ENCODE results near the gene TBL1X. TPM values are rescaled to one million over a fixed set of nuclear protein-coding genes. Genes with fewer than 3 reads are reported as not detected.

The TBL1X gene
- total RNA-seq, 4 donors from 2014 or later = 27.7 to 49.1 (median 39.6) TPM

DNA sequence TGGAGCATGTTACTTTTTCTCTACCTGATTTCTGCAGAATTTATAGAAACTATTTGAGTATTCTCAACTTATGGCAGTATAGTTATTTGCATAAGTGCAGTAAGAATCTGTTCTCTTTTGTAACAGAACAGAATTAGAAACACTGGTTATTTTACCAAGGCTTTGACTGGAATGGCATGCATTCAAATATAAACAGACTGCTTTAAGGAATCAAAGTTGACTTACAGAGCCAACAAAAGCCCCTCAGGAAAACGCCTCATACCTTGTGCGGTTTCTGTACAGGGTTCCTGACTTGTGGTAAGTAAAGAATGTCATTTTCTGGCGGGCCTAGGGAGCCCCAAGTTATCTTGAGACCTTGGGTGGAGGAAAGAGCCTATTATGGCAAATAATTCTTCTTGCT is 203.7 kb downstream of the TBL1X start:
- peak overlapping the region in 3 of 4 donors; percentile 47 to 54 (median 53) for H3K27ac ChIP-seq

DNA sequence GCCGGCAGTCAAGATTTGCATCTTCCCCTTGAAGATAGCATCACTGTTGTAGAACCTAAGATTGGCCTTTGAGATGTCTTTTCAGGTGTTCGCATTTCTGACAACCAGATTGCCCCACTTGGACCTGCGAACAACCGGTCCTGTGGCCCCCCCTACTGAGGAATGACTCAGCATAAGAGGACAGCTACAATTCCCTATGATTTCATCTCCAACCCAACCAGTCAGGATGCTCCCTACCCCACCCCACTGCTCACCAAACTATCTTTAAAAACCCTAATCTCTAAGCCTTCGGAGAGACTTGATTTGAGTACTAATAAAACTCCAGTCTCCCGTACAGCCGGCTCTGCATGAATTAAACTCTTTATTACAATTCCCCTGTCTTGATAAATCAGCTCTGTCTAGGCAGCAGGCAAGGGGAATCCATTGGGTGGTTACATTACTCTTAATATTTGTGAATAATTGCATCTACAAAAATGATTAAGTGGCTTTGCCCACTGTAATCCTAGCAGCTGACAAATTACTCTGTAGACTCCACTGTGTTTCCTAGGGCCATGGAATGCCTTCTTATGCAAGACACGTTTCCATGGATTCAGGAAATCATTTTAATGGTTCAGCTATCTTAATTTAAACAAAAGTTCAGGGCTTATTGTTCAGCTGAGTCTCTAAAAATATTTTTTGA is 205.4 kb downstream of the TBL1X start:
- H3K27ac ChIP-seq = peak overlapping the region in 3 of 4 donors; percentile 53 to 60 (median 54)

More for the DNA sequence above, 203.7 kb downstream of the TBL1X start:
- no peak for ATAC-seq
- TF ChIP-seq POLR2AphosphoS5 (IDR thresholded peaks at IDR 0.05) (no peak), CTCF (IDR thresholded peaks at IDR 0.05) (no peak), POLR2A (IDR thresholded peaks at IDR 0.05) (no peak), EP300 (IDR thresholded peaks at IDR 0.05) (no peak)
- 15 to 17% methylated on average over 3 of the region's 3 CpGs for WGBS, 2 donors (ENCODE audit: low coverage in 1 of 2)
- Histone ChIP-seq H3K36me3 (no peaks in the 10 kb centered on the region), H3K4me3 (no peak overlapping the region), H3K9me3 (no peaks in the 10 kb centered on the region), H3K4me1 (peaks cover 0 to 43% (median 0%) of the 10 kb centered on the region in 3 donors), H3K27me3 (no peaks in the 10 kb centered on the region)

DNA sequence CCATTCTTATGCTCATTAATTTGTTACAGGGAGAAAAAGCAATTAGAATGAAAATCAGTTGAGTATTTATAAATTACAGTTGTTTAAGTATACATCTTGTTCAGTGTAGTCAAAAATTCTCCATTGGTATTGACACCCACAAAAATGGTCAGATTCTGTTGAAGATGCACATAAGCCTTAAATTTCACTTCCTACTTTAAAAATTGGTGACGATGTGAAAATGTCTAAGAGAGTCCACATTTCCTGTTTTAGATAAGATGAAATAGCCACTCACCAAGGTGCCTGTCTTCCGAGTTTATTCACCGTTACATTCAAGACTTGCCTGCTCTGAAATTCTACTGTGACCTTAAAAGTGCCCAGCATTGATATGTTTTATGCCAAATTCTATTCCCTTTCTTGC is 207.1 kb downstream of the TBL1X start:
- no peak overlapping the region for H3K4me3 ChIP-seq
- H3K27me3 ChIP-seq = no peaks in the 10 kb centered on the region
- H3K27ac ChIP-seq = no peak overlapping the region
- TF ChIP-seq CTCF (IDR thresholded peaks at IDR 0.05) (no peak), EP300 (IDR thresholded peaks at IDR 0.05) (no peak), POLR2A (IDR thresholded peaks at IDR 0.05) (no peak), POLR2AphosphoS5 (IDR thresholded peaks at IDR 0.05) (no peak)
- no peaks in the 10 kb centered on the region for H3K9me3 ChIP-seq
- peaks cover 0 to 36% (median 0%) of the 10 kb centered on the region in 3 donors for H3K4me1 ChIP-seq
- WGBS, 2 donors (ENCODE audit: low coverage in 1 of 2) = 93 to 100% methylated on average over 1 to 3 of the region's 3 CpGs
- no peaks in the 10 kb centered on the region for H3K36me3 ChIP-seq
- ATAC-seq = no peak

More for the DNA sequence above, 205.4 kb downstream of the TBL1X start:
- TF ChIP-seq EP300 (IDR thresholded peaks at IDR 0.05) = no peak
- TF ChIP-seq POLR2AphosphoS5 (IDR thresholded peaks at IDR 0.05) = no peak
- TF ChIP-seq POLR2A (IDR thresholded peaks at IDR 0.05) = no peak
- no peak for TF ChIP-seq CTCF (IDR thresholded peaks at IDR 0.05)
- no peaks in the 10 kb centered on the region for H3K9me3 ChIP-seq
- no peaks in the 10 kb centered on the region for H3K36me3 ChIP-seq
- H3K4me1 ChIP-seq = peaks cover 0 to 43% (median 0%) of the 10 kb centered on the region in 3 donors
- no peaks in the 10 kb centered on the region for H3K27me3 ChIP-seq
- no peak overlapping the region for H3K4me3 ChIP-seq
- no peak for ATAC-seq
- 54 to 63% methylated on average over 4 to 8 of the region's 8 CpGs for WGBS, 2 donors (ENCODE audit: low coverage in 1 of 2)

DNA sequence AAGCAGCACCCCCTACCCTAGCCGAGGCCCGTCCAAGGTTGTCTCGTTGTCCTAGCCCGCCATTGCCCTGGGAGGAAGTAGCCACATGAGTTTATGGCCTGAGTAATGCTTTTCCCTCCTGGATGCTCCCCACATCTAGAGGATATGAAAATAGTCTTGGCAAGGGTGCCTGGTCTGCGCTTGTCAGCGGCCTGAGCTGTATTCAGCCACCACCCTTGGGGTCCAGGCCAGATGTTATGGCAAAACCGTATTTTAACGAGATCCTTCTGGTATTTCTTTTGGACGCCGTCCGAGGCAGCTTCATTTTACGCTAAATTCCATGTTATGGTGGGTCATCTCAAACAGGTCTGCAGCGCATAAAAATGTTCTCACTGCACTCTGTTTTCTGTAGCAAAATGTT is 211.4 kb downstream of the TBL1X start:
- no peak for ATAC-seq
- WGBS, 2 donors (ENCODE audit: low coverage in 1 of 2) = 74 to 75% methylated on average over 4 to 5 of the region's 13 CpGs

More for the DNA sequence above, 211.4 kb downstream of the TBL1X start:
- H3K4me1 ChIP-seq = peaks cover 0 to under 1% (median 0%) of the 10 kb centered on the region in 3 donors
- no peaks in the 10 kb centered on the region for H3K9me3 ChIP-seq
- TF ChIP-seq CTCF (IDR thresholded peaks at IDR 0.05) (no peak), POLR2AphosphoS5 (IDR thresholded peaks at IDR 0.05) (no peak), POLR2A (IDR thresholded peaks at IDR 0.05) (no peak), EP300 (IDR thresholded peaks at IDR 0.05) (no peak)
- no peaks in the 10 kb centered on the region for H3K36me3 ChIP-seq
- H3K4me3 ChIP-seq = no peak overlapping the region
- no peaks in the 10 kb centered on the region for H3K27me3 ChIP-seq
- H3K27ac ChIP-seq = peak overlapping the region in 1 of 4 donors; percentile 37
